Common myeloid progenitor, CD34-positive (primary cell): ENCODE results near the gene TMEM165.
"Not testable (repeated sequence)": the region's sequence is repeated elsewhere in the genome, so short reads cannot be mapped to it uniquely, and the experiment has no call there.

Source experiments
- CTCF ChIA-PET: fragments of 350-600 bp; sonication (Branson Sonifier 250); formaldehyde crosslinking; loops from one replicate; lab custom pipeline; 2021; ENCODE audit warnings: antibody characterized with exemption; lab: Charles Lee
- POLR2A ChIA-PET: fragments of 350-600 bp; sonication (Branson Sonifier 250); formaldehyde crosslinking; loops from one replicate; lab custom pipeline; 2021; ENCODE audit warnings: antibody characterized with exemption; lab: Charles Lee
- DNase-seq, 3 donors: peaks; one replicate each; pipeline versions ENCODE4 v3.0.0 to v3.0.0-alpha.2; 2013
- H3K27ac ChIP-seq, 2 experiments: 1 replicate in 1 of 2; 2 replicates in 1 of 2; pipeline ENCODE4 v1.7.0; 2013; ENCODE audit warnings: inconsistent platforms in 2 of 2, low read length in 2 of 2, mild to moderate bottlenecking in 2 of 2, low read depth in 1 of 2, moderate library complexity in 1 of 2; ENCODE audit not compliant: severe bottlenecking in 2 of 2, insufficient read depth in 1 of 2, poor library complexity in 1 of 2
- H3K27me3 ChIP-seq, 5 experiments: replicated peaks in 2 of 5; 1 replicate in 3 of 5; 2 replicates in 2 of 5; pipeline versions ENCODE4 v1.6.1 to v1.7.0; 2013; ENCODE audit warnings: low read length in 4 of 5, mild to moderate bottlenecking in 2 of 5, moderate library complexity in 2 of 5, inconsistent platforms in 1 of 5; ENCODE audit not compliant: insufficient read depth in 5 of 5, control insufficient read depth in 4 of 5
- H3K36me3 ChIP-seq, 4 experiments: 1 replicate in 2 of 4; 2 replicates in 2 of 4; pipeline versions ENCODE4 v1.6.1 to v1.7.0; 2013; ENCODE audit warnings: low read length in 3 of 4, control low read depth in 1 of 4, mild to moderate bottlenecking in 1 of 4; ENCODE audit not compliant: control insufficient read depth in 4 of 4, insufficient read depth in 4 of 4
- H3K4me1 ChIP-seq, 4 experiments: 1 replicate in 3 of 4; 2 replicates in 1 of 4; pipeline versions ENCODE4 v1.6.1 to v1.7.1; 2013; ENCODE audit warnings: low read length in 3 of 4, mild to moderate bottlenecking in 3 of 4, control low read depth in 1 of 4, inconsistent platforms in 1 of 4, moderate library complexity in 1 of 4; ENCODE audit not compliant: control insufficient read depth in 4 of 4, insufficient read depth in 4 of 4; ENCODE audit errors: control extremely low read depth in 1 of 4
- H3K4me3 ChIP-seq, 7 experiments: 1 replicate in 4 of 7; 2 replicates in 3 of 7; pipeline versions ENCODE4 v1.5.1 to v1.7.0; 2013; ENCODE audit warnings: mild to moderate bottlenecking in 7 of 7, low read length in 6 of 7, moderate library complexity in 6 of 7, inconsistent platforms in 2 of 7, low read depth in 2 of 7, control low read depth in 1 of 7; ENCODE audit not compliant: insufficient read depth in 4 of 7, control insufficient read depth in 1 of 7; ENCODE audit errors: extremely low read depth in 1 of 7
- H3K9me3 ChIP-seq, 5 experiments: 1 replicate in 4 of 5; 2 replicates in 1 of 5; pipeline versions ENCODE4 v1.6.1 to v1.7.1; 2013; ENCODE audit warnings: low read length in 4 of 5, mild to moderate bottlenecking in 2 of 5, inconsistent platforms in 1 of 5, low read depth in 1 of 5, moderate library complexity in 1 of 5; ENCODE audit not compliant: control insufficient read depth in 4 of 5, insufficient read depth in 2 of 5; ENCODE audit errors: control extremely low read depth in 1 of 5
- WGBS: methylation state at CpG from one replicate; pipeline ENCODE4 v1.1.5; 2013; ENCODE audit not compliant: insufficient coverage; 5-methylcytosine and 5-hydroxymethylcytosine counted together

TMEM165 gene

DNA sequence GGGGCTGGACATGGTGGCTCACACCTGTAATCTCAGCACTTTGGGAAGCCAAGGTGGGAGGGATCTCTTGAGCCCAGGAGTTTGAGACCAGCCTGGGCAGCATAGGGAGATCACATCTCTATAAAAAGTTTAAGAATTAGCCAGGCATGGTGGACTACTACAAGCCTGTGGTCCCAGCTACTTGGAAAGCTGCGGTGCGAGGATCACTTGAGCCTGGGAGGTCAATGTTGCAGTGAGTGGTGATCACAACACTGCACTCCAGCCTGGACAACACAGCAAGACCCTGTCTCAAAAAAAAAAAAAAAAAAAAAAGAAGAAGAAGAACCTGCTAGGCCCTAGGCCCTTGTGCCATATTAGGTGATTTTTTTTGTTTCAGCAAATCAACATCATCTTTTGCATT lies 37.5 kb upstream of the TMEM165 start:
- no peaks in the 10 kb centered on the region for H3K9me3 ChIP-seq
- CTCF ChIA-PET = no interaction called here
- H3K4me3 ChIP-seq = no peak overlapping the region
- H3K27ac ChIP-seq = no peak overlapping the region
- H3K4me1 ChIP-seq = peaks cover 3 to 14% (median 10%) of the 10 kb centered on the region in 4 experiments
- H3K36me3 ChIP-seq = peaks cover 0 to 10% (median 3%) of the 10 kb centered on the region in 4 experiments
- DNase-seq = no peak
- WGBS = no CpG with 5 or more reads among the region's 2 CpGs
- no peaks in the 10 kb centered on the region for H3K27me3 ChIP-seq
- POLR2A ChIA-PET = no interaction called here

DNA sequence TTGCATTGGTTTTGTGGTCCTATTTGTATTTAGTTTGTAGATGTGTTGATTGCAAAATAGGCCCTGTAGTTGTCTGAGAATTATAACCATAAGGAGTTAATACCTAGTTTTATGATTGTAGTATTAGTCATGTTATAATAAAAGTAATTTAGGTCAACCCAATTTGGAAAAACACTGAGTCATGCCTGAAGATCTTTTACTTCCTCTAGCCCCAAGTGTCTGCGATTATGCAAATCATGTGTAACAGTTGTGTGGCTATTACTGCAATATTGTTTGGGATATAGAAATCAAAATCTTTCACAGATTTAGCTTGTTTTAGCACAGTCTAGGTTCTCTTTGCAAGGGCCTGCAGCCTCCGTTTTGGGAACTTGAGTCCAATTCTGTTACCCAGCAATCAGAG lies 37.1 kb upstream of the TMEM165 start:
- peaks cover 0 to 11% (median 4%) of the 10 kb centered on the region in 4 experiments for H3K36me3 ChIP-seq
- no peak overlapping the region for H3K4me3 ChIP-seq
- H3K9me3 ChIP-seq = no peaks in the 10 kb centered on the region
- peak; percentile 40 to 90 (median 87) for DNase-seq
- H3K27ac ChIP-seq = peak overlapping the region in 1 of 2 experiments; percentile 10
- H3K4me1 ChIP-seq = peaks cover 3 to 14% (median 10%) of the 10 kb centered on the region in 4 experiments
- CTCF ChIA-PET = interaction anchor here (0.8 kb wide), 1 partner anchor 34 kb away, joined by 3 read pairs; no protein-coding TSS in a partner anchor
- H3K27me3 ChIP-seq = no peaks in the 10 kb centered on the region
- POLR2A ChIA-PET = no interaction called here
- WGBS = 14% methylated on average over 1 of the region's 2 CpGs

DNA sequence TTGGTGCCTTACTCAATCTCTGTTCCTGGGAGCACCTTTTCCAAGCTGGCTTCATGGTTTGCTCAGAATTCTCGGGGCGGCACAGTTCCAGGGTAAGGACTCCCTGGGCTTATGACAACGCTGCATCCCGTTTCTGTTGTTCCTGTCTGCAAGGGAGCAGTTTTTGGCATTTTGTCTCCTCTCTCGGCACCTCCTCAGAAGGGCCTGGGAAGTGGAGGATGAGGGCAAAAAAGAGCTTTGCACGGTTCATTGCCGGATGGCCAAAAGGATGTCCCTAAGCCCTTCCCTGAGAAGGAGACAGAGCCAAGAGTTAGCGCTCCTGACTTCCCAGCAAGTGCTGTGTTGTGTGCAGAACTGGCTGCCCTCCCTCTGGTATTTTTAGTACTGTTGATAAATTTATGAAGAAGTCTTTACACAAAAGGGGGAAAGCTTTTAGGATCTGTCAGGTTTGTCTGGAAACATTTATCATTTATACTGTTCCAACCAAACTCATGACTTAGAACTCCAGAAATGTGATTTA lies 36.3 kb upstream of the TMEM165 start:
- Histone ChIP-seq H3K4me1 (peaks cover 3 to 14% (median 10%) of the 10 kb centered on the region in 4 experiments), H3K27ac (peak overlapping the region in 1 of 2 experiments; percentile 10), H3K27me3 (no peaks in the 10 kb centered on the region), H3K4me3 (no peak overlapping the region), H3K9me3 (no peaks in the 10 kb centered on the region), H3K36me3 (peaks cover 2 to 15% (median 7%) of the 10 kb centered on the region in 4 experiments)
- CTCF ChIA-PET = interaction anchor here (0.8 kb wide), 1 partner anchor 33 kb away, joined by 3 read pairs; no protein-coding TSS in a partner anchor
- no peak for DNase-seq
- WGBS = 95% methylated on average over 7 of the region's 8 CpGs
- POLR2A ChIA-PET = no interaction called here

DNA sequence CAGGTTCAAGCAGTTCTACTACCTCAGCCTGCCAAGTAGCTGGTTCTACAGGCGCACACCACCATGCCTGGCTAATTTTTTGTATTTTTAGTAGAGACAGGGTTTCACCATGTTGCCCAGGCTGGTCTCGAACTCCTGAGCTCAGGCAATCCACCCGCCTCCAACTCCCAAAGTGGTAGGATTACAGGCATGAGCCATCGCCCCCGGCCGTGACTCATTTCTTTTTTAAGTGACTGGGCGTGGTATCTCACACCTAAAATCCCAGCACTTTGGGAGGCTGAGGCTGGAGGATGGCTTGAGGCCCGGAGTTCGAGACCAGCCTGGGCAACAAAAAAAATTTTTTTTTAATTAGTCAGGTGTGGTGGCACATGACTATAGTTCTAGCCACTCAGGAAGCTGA lies 32.8 kb upstream of the TMEM165 start:
- CTCF ChIA-PET = interaction anchor here (1.6 to 1.9 kb wide), 2 partner anchors 10 to 14 kb away, joined by 5 to 6 read pairs; no protein-coding TSS in a partner anchor
- H3K4me3 ChIP-seq, H3K9me3 ChIP-seq, H3K27me3 ChIP-seq, H3K27ac ChIP-seq, DNase-seq, POLR2A ChIA-PET: not testable (repeated sequence)
- Histone ChIP-seq H3K36me3 (peaks cover 2 to 29% (median 18%) of the 10 kb centered on the region in 4 experiments), H3K4me1 (peaks cover 3 to 14% (median 10%) of the 10 kb centered on the region in 4 experiments)
- 93% methylated on average over 7 of the region's 9 CpGs for WGBS

- peaks cover 2 to 29% (median 18%) of the 10 kb centered on the region in 4 experiments for H3K36me3 ChIP-seq
- peaks cover 0 to 6% (median 4%) of the 10 kb centered on the region in 4 experiments for H3K4me1 ChIP-seq
- no peak overlapping the region for H3K27ac ChIP-seq
- no peak for DNase-seq
- ChIA-PET POLR2A (no interaction called here), CTCF (no interaction called here)
- H3K27me3 ChIP-seq = no peaks in the 10 kb centered on the region
- WGBS = 97% methylated on average over 9 of the region's 9 CpGs
- H3K9me3 ChIP-seq = no peaks in the 10 kb centered on the region
- no peak overlapping the region for H3K4me3 ChIP-seq
Measured at GRCh38 chr4:55363691-55364351, 31.9 kb upstream of the TMEM165 start.

DNA sequence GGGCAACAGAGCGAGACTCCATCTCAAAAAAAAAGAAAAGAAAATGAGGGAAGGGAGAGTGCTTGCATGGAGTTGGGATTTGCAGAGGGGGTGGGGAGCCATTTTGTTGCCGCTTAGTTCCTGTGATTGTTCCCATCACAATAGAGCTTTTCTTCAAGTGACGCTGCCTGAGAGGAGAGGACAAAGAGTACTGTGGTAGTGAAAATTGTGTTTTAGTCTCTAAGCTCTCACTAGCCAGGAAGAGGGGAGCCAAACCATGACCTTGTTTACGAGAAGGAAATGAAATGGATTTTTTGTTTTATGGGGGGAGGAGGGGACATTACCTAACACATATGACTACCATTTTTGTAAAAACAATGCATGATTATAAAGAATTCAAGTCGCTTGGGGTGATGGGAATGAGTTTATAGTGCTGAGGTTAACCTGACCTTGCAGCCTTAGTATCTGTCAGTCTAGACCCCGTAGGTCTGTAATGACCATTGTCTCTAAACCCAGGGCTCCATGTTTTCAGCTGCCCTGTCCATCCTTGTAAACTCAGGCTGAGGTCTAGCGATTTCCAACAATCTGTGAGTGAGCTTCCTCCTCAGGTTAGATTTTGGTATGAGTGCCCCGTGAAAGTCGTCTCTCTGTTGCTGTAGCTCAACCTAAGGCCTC lies 30.9 kb upstream of the TMEM165 start:
- Histone ChIP-seq H3K27me3 (no peaks in the 10 kb centered on the region), H3K36me3 (peaks cover 7 to 35% (median 23%) of the 10 kb centered on the region in 4 experiments), H3K9me3 (no peaks in the 10 kb centered on the region), H3K27ac (no peak overlapping the region), H3K4me1 (no peaks in the 10 kb centered on the region), H3K4me3 (no peak overlapping the region)
- no peak for DNase-seq
- WGBS = 97% methylated on average over 7 of the region's 9 CpGs
- POLR2A ChIA-PET = no interaction called here
- CTCF ChIA-PET = interaction anchor here (0.9 to 1.4 kb wide), 4 partner anchors 10 to 37 kb away, joined by 3 to 4 read pairs (median 3); no protein-coding TSS in a partner anchor
